Adrenal gland (tissue), 12 donors: ENCODE results near the gene TBCK. TPM values are rescaled to one million over a fixed set of nuclear protein-coding genes. Genes with fewer than 3 reads are reported as not detected.

Source experiments
- DNase-seq, 7 donors: peaks; one replicate each; pipeline ENCODE4 v3.0.0-alpha.2; 2019 to 2020
- H3K27ac ChIP-seq, 5 donors: fragments of 200-600 bp; sonication (generic) in 4 of 5; 1 replicate in 3 of 5; 2 replicates in 2 of 5; pipeline versions ENCODE4 v1.5.1 to v1.8.0; 2016 to 2020; ENCODE audit warnings: mild to moderate bottlenecking in 1 of 5
- H3K27me3 ChIP-seq: fragments of 200-600 bp; 2 replicates; pipeline ENCODE4 v1.8.0; 2021
- H3K36me3 ChIP-seq, 2 donors: fragments of 200-600 bp; replicated peaks in 1 of 2; 1 replicate in 1 of 2; 2 replicates in 1 of 2; pipeline versions ENCODE4 v1.5.1 to v1.8.0; 2018 to 2022
- H3K4me1 ChIP-seq, 2 donors: fragments of 200-600 bp; replicated peaks in 1 of 2; 1 replicate in 1 of 2; 2 replicates in 1 of 2; pipeline versions ENCODE4 v1.5.1 to v1.8.0; 2018 to 2021
- H3K4me3 ChIP-seq, 4 donors: fragments of 200-600 bp; sonication (generic) in 3 of 4; one replicate each; pipeline ENCODE4 v1.5.1; 2016 to 2018
- H3K9me3 ChIP-seq, 3 donors: fragments of 200-600 bp; sonication (generic) in 1 of 3; replicated peaks in 1 of 3; 1 replicate in 2 of 3; 2 replicates in 1 of 3; pipeline versions ENCODE4 v1.5.1 to v1.8.0; 2016 to 2021
- CTCF ChIP-seq, 6 experiments: fragments of 450-650 bp in 4 of 6; fragments of 200-600 bp in 2 of 6; sonication (generic) in 1 of 6; IDR thresholded peaks; 1 replicate in 5 of 6; 2 replicates in 1 of 6; pipeline versions ENCODE4 v1.5.1 to v1.8.0; 2016 to 2021; ENCODE audit warnings: antibody characterized with exemption in 6 of 6, mild to moderate bottlenecking in 2 of 6, moderate library complexity in 1 of 6
- POLR2A ChIP-seq, 2 donors: fragments of 450-650 bp; IDR thresholded peaks; one replicate each; pipeline ENCODE4 v1.6.1; 2017; ENCODE audit warnings: antibody characterized with exemption in 2 of 2, mild to moderate bottlenecking in 2 of 2, moderate library complexity in 1 of 2
- WGBS, 4 donors: extraction: QIAGEN DNeasy Blood & Tissue Kit in 2 of 4; methylation state at CpG; one replicate each; pipeline versions ENCODE4 v1.1.5 to v1.1.7; 2013 to 2017; 5-methylcytosine and 5-hydroxymethylcytosine counted together
- intact Hi-C, 2 donors: fragments of 100-400 bp; cut with DNase I; formaldehyde crosslinking; loops; one replicate each; pipeline versions ENCODE4 v1.14.1 to v1.15.0; 2022 to 2023
- polyA plus RNA-seq, 3 donors: library from polyadenylated mRNA; stranded (reverse); fragments of 200-250 nt in 2 of 3; fragments of 350-450 nt in 1 of 3; fragmentation: Illumina TruSeq in 1 of 3; extraction: RNeasy Lipid Tissue Mini Kit (QIAGEN cat#74804) in 1 of 3; gene quantifications; one replicate each; pipeline ENCODE4 v1.2.3, GENCODE V29; 2013 to 2014
- total RNA-seq, 9 donors: library from RNA; depleted of rRNA in 4 of 9; stranded (reverse); fragments of >200 nt in 4 of 9; fragments of 120-200 nt in 1 of 9; fragmentation: NEBNext Ultra II Directional in 1 of 9; extraction: Animal tissue kit (Norgen Biotek cat#: 25700) in 1 of 9; gene quantifications; one replicate each; pipeline versions ENCODE4 v1.1.0 to v1.2.4, GENCODE V29; 2013 to 2023
- donor health status: healthy with polysubstance abuse.
- donor health status: Bipolar disorder and iron deficiency.
- donor health status: DM: yes; HTN: yes; CAD: no.
- donor health status: DM: no; HTN: no; CAD: no.
- donor health status: DM: no; HTN: no; CAD: no.
- donor health status: DM: yes; HTN: yes; CAD: no.

Gene TBCK
- total and polyA plus RNA-seq, 12 donors: 12.6 to 76.3 (median 39.8) TPM

GRCh38 chr4:106334741-106335470 lies 18.9 kb upstream of the TBCK start:
- 54 to 64% (median 60%) methylated on average over 1 of the region's 1 CpG for WGBS, 4 donors
- TF ChIP-seq POLR2A (IDR thresholded peaks at IDR 0.05) (no peak), CTCF (IDR thresholded peaks at IDR 0.05) (no peak)
- H3K27ac ChIP-seq: no peak overlapping the region
- no peaks in the 10 kb centered on the region for H3K27me3 ChIP-seq
- no peak overlapping the region for H3K4me3 ChIP-seq
- H3K36me3 ChIP-seq: peaks cover 0 to 54% of the 10 kb centered on the region in 2 donors
- intact Hi-C loops: no loop called here
- no peak for DNase-seq
- no peaks in the 10 kb centered on the region for H3K4me1 ChIP-seq
- no peaks in the 10 kb centered on the region for H3K9me3 ChIP-seq

GRCh38 chr4:106333186-106333585 lies 17.2 kb upstream of the TBCK start:
- Histone ChIP-seq H3K4me3 (no peak overlapping the region), H3K4me1 (no peaks in the 10 kb centered on the region), H3K9me3 (no peaks in the 10 kb centered on the region), H3K27me3 (no peaks in the 10 kb centered on the region), H3K27ac (no peak overlapping the region), H3K36me3 (peaks cover 0 to 63% of the 10 kb centered on the region in 2 donors)
- intact Hi-C loops: no loop called here
- 91 to 95% (median 93%) methylated on average over 5 of the region's 5 CpGs for WGBS, 4 donors
- TF ChIP-seq POLR2A (IDR thresholded peaks at IDR 0.05) (no peak), CTCF (IDR thresholded peaks at IDR 0.05) (no peak)
- DNase-seq: no peak

GRCh38 chr4:106329041-106329618 lies 13.1 kb upstream of the TBCK start:
- TF ChIP-seq POLR2A (IDR thresholded peaks at IDR 0.05): no peak
- peak; percentile 40 to 62 (median 42) for TF ChIP-seq CTCF (IDR thresholded peaks at IDR 0.05)
- Histone ChIP-seq H3K27ac (no peak overlapping the region), H3K36me3 (peaks cover 0 to 59% of the 10 kb centered on the region in 2 donors), H3K4me1 (no peaks in the 10 kb centered on the region), H3K9me3 (no peaks in the 10 kb centered on the region), H3K27me3 (no peaks in the 10 kb centered on the region), H3K4me3 (no peak overlapping the region)
- WGBS, 4 donors: 0 to 17% (median 10%) methylated on average over 1 of the region's 1 CpG
- no peak for DNase-seq
- intact Hi-C loops: no loop called here

GRCh38 chr4:106325800-106326199 lies 9.8 kb upstream of the TBCK start:
- intact Hi-C loops: no loop called here
- H3K27me3 ChIP-seq: no peaks in the 10 kb centered on the region
- no peak overlapping the region for H3K27ac ChIP-seq
- H3K4me1 ChIP-seq: peaks cover 0 to 8% of the 10 kb centered on the region in 2 donors
- H3K4me3 ChIP-seq: no peak overlapping the region
- peaks cover 0 to 40% of the 10 kb centered on the region in 2 donors for H3K36me3 ChIP-seq
- TF ChIP-seq POLR2A (IDR thresholded peaks at IDR 0.05): no peak
- no peak for TF ChIP-seq CTCF (IDR thresholded peaks at IDR 0.05)
- H3K9me3 ChIP-seq: peaks cover 0 to 5% (median 0%) of the 10 kb centered on the region in 3 donors
- DNase-seq: no peak
